Activated CD8-positive, alpha-beta memory T cell treated with anti-CD3 and anti-CD28 coated beads, Interleukin-2, amount 10 ng/mL, durations not matched to agents 7 days and 5 days (primary cell): Measurements from ENCODE around the gene LRMDA. TPM values are rescaled to one million over a fixed set of nuclear protein-coding genes. Genes with fewer than 3 reads are reported as not detected.

Experiments
- ATAC-seq: fragments of 150-1000 bp; cut with Tn5 transposase; one replicate; pipeline ENCODE4 v1.10.0; 2021; ENCODE audit warnings: moderate library complexity
- CTCF ChIA-PET: fragments of 350-600 bp; sonication (Branson Sonifier 250); formaldehyde crosslinking; loops from one replicate; lab custom pipeline; 2021; ENCODE audit warnings: antibody characterized with exemption; lab: Charles Lee
- DNase-seq: peaks from one replicate; pipeline ENCODE4 v3.0.0-alpha.2; 2020
- H3K27ac Mint-ChIP-seq: one replicate; pipeline ENCODE4 v1.8.0; 2021; ENCODE audit warnings: mild to moderate bottlenecking, mixed read lengths
- H3K27me3 Mint-ChIP-seq: one replicate; pipeline ENCODE4 v1.8.0; 2021; ENCODE audit warnings: mixed read lengths
- H3K36me3 Mint-ChIP-seq: one replicate; pipeline ENCODE4 v1.8.0; 2021; ENCODE audit warnings: mild to moderate bottlenecking, mixed read lengths
- H3K4me1 Mint-ChIP-seq: one replicate; pipeline ENCODE4 v1.8.0; 2021; ENCODE audit warnings: mixed read lengths
- H3K4me3 Mint-ChIP-seq: one replicate; pipeline ENCODE4 v1.8.0; 2021; ENCODE audit warnings: mild to moderate bottlenecking, moderate library complexity, mixed read lengths
- H3K9me3 Mint-ChIP-seq: one replicate; pipeline ENCODE4 v1.8.0; 2022; ENCODE audit warnings: low read depth, mixed read lengths
- total RNA-seq, 2 experiments: library from RNA; stranded (reverse); gene quantifications; one replicate each; pipeline ENCODE4 v1.2.3, GENCODE V29; 2021

The LRMDA gene
- total RNA-seq, 2 experiments from 2014 or later: not detected

GRCh38 chr10:76399226-76399625 is 967.8 kb downstream of the LRMDA start:
- no peak for DNase-seq
- Mint-ChIP-seq H3K4me3 (no peak overlapping the region), H3K4me1 (no peaks in the 10 kb centered on the region), H3K36me3 (no peaks in the 10 kb centered on the region), H3K27ac (no peak overlapping the region), H3K27me3 (no peaks in the 10 kb centered on the region), H3K9me3 (peaks cover 4% of the 10 kb centered on the region)
- CTCF ChIA-PET: no interaction called here
- ATAC-seq: no peak

- Mint-ChIP-seq H3K36me3 (no peaks in the 10 kb centered on the region), H3K4me1 (no peaks in the 10 kb centered on the region), H3K27me3 (no peaks in the 10 kb centered on the region), H3K4me3 (no peak overlapping the region), H3K9me3 (peaks cover 8% of the 10 kb centered on the region), H3K27ac (no peak overlapping the region)
- DNase-seq: no peak
- ATAC-seq: no peak
- CTCF ChIA-PET: no interaction called here
Measured at GRCh38 chr10:76401006-76401405, 969.6 kb downstream of the LRMDA start.

- Mint-ChIP-seq H3K4me3 (no peak overlapping the region), H3K9me3 (peaks cover 8% of the 10 kb centered on the region), H3K27me3 (no peaks in the 10 kb centered on the region), H3K36me3 (no peaks in the 10 kb centered on the region), H3K27ac (no peak overlapping the region), H3K4me1 (no peaks in the 10 kb centered on the region)
- CTCF ChIA-PET: no interaction called here
- ATAC-seq (no peak), DNase-seq (no peak)
Measured at GRCh38 chr10:76403912-76404311, 972.5 kb downstream of the LRMDA start.

- H3K27ac Mint-ChIP-seq: no peak overlapping the region
- H3K4me1 Mint-ChIP-seq: no peaks in the 10 kb centered on the region
- CTCF ChIA-PET: no interaction called here
- DNase-seq (no peak), ATAC-seq (no peak)
- H3K27me3 Mint-ChIP-seq: no peaks in the 10 kb centered on the region
- no peak overlapping the region for H3K4me3 Mint-ChIP-seq
- H3K9me3 Mint-ChIP-seq: peaks cover 8% of the 10 kb centered on the region
- no peaks in the 10 kb centered on the region for H3K36me3 Mint-ChIP-seq
Measured at GRCh38 chr10:76404531-76404930, 973.1 kb downstream of the LRMDA start.

GRCh38 chr10:76405922-76406321 is 974.5 kb downstream of the LRMDA start:
- CTCF ChIA-PET: no interaction called here
- Mint-ChIP-seq H3K27ac (no peak overlapping the region), H3K4me3 (no peak overlapping the region), H3K9me3 (peaks cover 11% of the 10 kb centered on the region), H3K27me3 (no peaks in the 10 kb centered on the region), H3K4me1 (no peaks in the 10 kb centered on the region), H3K36me3 (no peaks in the 10 kb centered on the region)
- DNase-seq (no peak), ATAC-seq (no peak)

GRCh38 chr10:76408646-76409045 is 977.2 kb downstream of the LRMDA start:
- CTCF ChIA-PET: no interaction called here
- no peak overlapping the region for H3K27ac Mint-ChIP-seq
- ATAC-seq: no peak
- no peaks in the 10 kb centered on the region for H3K4me1 Mint-ChIP-seq
- H3K4me3 Mint-ChIP-seq: no peak overlapping the region
- no peaks in the 10 kb centered on the region for H3K36me3 Mint-ChIP-seq
- DNase-seq: no peak
- H3K27me3 Mint-ChIP-seq: no peaks in the 10 kb centered on the region
- H3K9me3 Mint-ChIP-seq: peaks cover 7% of the 10 kb centered on the region

- CTCF ChIA-PET: no interaction called here
- Mint-ChIP-seq H3K36me3 (no peaks in the 10 kb centered on the region), H3K27me3 (no peaks in the 10 kb centered on the region), H3K27ac (no peak overlapping the region), H3K4me1 (no peaks in the 10 kb centered on the region), H3K9me3 (peaks cover 3% of the 10 kb centered on the region), H3K4me3 (no peak overlapping the region)
- no peak for DNase-seq
- no peak for ATAC-seq
Measured at GRCh38 chr10:76411729-76412435, 980.5 kb downstream of the LRMDA start.

- Mint-ChIP-seq H3K36me3 (no peaks in the 10 kb centered on the region), H3K4me1 (no peaks in the 10 kb centered on the region), H3K4me3 (no peak overlapping the region), H3K9me3 (no peaks in the 10 kb centered on the region), H3K27ac (no peak overlapping the region), H3K27me3 (no peaks in the 10 kb centered on the region)
- DNase-seq (no peak), ATAC-seq (no peak)
- CTCF ChIA-PET: no interaction called here
Measured at GRCh38 chr10:76415554-76415953, 984.1 kb downstream of the LRMDA start.

GRCh38 chr10:76416642-76417041 is 985.2 kb downstream of the LRMDA start:
- Mint-ChIP-seq H3K27ac (no peak overlapping the region), H3K36me3 (no peaks in the 10 kb centered on the region), H3K4me1 (no peaks in the 10 kb centered on the region), H3K4me3 (no peak overlapping the region), H3K27me3 (no peaks in the 10 kb centered on the region), H3K9me3 (no peaks in the 10 kb centered on the region)
- CTCF ChIA-PET: no interaction called here
- no peak for DNase-seq
- ATAC-seq: no peak

GRCh38 chr10:76420725-76421124 is 989.3 kb downstream of the LRMDA start:
- DNase-seq (no peak), ATAC-seq (no peak)
- Mint-ChIP-seq H3K4me1 (no peaks in the 10 kb centered on the region), H3K4me3 (no peak overlapping the region), H3K27ac (no peak overlapping the region), H3K36me3 (no peaks in the 10 kb centered on the region), H3K9me3 (no peaks in the 10 kb centered on the region), H3K27me3 (no peaks in the 10 kb centered on the region)
- CTCF ChIA-PET: no interaction called here

- Mint-ChIP-seq H3K4me1 (no peaks in the 10 kb centered on the region), H3K27ac (no peak overlapping the region), H3K4me3 (no peak overlapping the region), H3K9me3 (no peaks in the 10 kb centered on the region), H3K36me3 (no peaks in the 10 kb centered on the region), H3K27me3 (no peaks in the 10 kb centered on the region)
- ATAC-seq (no peak), DNase-seq (no peak)
- CTCF ChIA-PET: no interaction called here
Measured at GRCh38 chr10:76422769-76423168, 991.3 kb downstream of the LRMDA start.

GRCh38 chr10:76428551-76429367 is 997.3 kb downstream of the LRMDA start:
- Mint-ChIP-seq H3K36me3 (no peaks in the 10 kb centered on the region), H3K9me3 (no peaks in the 10 kb centered on the region), H3K4me1 (no peaks in the 10 kb centered on the region), H3K27me3 (no peaks in the 10 kb centered on the region), H3K27ac (no peak overlapping the region), H3K4me3 (no peak overlapping the region)
- DNase-seq (no peak), ATAC-seq (no peak)
- CTCF ChIA-PET: interaction anchor here (0.7 kb wide), 1 partner anchor 200 kb away, joined by 3 read pairs; no protein-coding TSS in a partner anchor

GRCh38 chr10:76429368-76430060 is 998.1 kb downstream of the LRMDA start:
- CTCF ChIA-PET: interaction anchor here (0.7 kb wide), 1 partner anchor 201 kb away, joined by 3 read pairs; no protein-coding TSS in a partner anchor
- DNase-seq: no peak
- no peak overlapping the region for H3K27ac Mint-ChIP-seq
- H3K4me3 Mint-ChIP-seq: no peak overlapping the region
- no peaks in the 10 kb centered on the region for H3K27me3 Mint-ChIP-seq
- ATAC-seq: no peak
- no peaks in the 10 kb centered on the region for H3K9me3 Mint-ChIP-seq
- no peaks in the 10 kb centered on the region for H3K36me3 Mint-ChIP-seq
- no peaks in the 10 kb centered on the region for H3K4me1 Mint-ChIP-seq
